Testis (tissue), 2 donors: ENCODE measurements around the gene PPP1R12A.

Source experiments
- CTCF ChIP-seq, 3 experiments: fragments of 450-650 bp in 2 of 3; fragments of 200-600 bp in 1 of 3; sonication (generic) in 1 of 3; IDR thresholded peaks; one replicate each; pipeline ENCODE4 v1.5.1; 2016 to 2019; ENCODE audit warnings: antibody characterized with exemption in 3 of 3, mild to moderate bottlenecking in 2 of 3, moderate library complexity in 1 of 3
- POLR2A ChIP-seq: fragments of 450-650 bp; IDR thresholded peaks from one replicate; pipeline ENCODE4 v1.6.1; 2017; ENCODE audit warnings: antibody characterized with exemption, mild to moderate bottlenecking, moderate library complexity

DNA sequence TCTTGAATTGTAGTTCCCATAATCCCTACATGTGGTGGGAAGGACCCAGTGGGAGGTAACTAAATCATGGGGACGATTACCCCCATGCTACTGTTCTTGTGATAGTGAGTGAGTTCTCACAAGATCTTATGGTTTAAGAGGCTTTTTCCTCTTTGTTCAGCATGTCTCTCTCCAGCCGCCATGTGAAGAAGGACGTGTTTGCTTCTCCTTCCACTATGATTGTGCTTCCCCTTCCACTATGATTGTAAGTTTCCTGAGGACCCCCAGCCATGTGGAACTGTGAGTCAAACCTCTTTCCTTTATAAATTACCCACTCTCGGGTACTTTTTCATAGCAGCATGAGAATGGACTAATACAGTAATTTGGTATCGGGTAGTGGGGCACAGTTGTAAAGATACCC is 97.3 kb downstream of the PPP1R12A start:
- TF ChIP-seq POLR2A (no peak), CTCF (IDR thresholded peaks at IDR 0.05) (no peak)
